ENCODE measurements around the gene FGB. TPM values are rescaled to one million over a fixed set of nuclear protein-coding genes. Genes with fewer than 3 reads are reported as not detected.

Gene FGB
- total RNA-seq, 4 donors from 2014 or later: not detected

- in situ Hi-C loops (cut with MboI; ENCODE audit: low pct_ligation_motif_present in 1 of 4, low pct_unique_long_range_greater_than_20kb in 1 of 4, low sequenced_read_pairs in 3 of 4): no loop called here
- Histone ChIP-seq H3K4me3 (no peak overlapping the region), H3K4me1 (no peaks in the 10 kb centered on the region), H3K27ac (no peak overlapping the region), H3K36me3 (no peaks in the 10 kb centered on the region), H3K9me3 (no peaks in the 10 kb centered on the region), H3K27me3 (peaks cover 2% of the 10 kb centered on the region)
- intact Hi-C loops (cut with DNase I; ENCODE audit: low total_unique reads): no loop called here
- TF ChIP-seq POLR2AphosphoS5 (IDR thresholded peaks at IDR 0.05) (no peak), CTCF (IDR thresholded peaks at IDR 0.05) (no peak), POLR2A (IDR thresholded peaks at IDR 0.05) (no peak)
- no peak for DNase-seq
Measured at GRCh38 chr4:154579927-154580326, 17.1 kb downstream of the FGB start.

- in situ Hi-C loops (cut with MboI; ENCODE audit: low pct_ligation_motif_present in 1 of 4, low pct_unique_long_range_greater_than_20kb in 1 of 4, low sequenced_read_pairs in 3 of 4): no loop called here
- H3K4me1 ChIP-seq: no peaks in the 10 kb centered on the region
- peaks cover 2% of the 10 kb centered on the region for H3K27me3 ChIP-seq
- no peak overlapping the region for H3K27ac ChIP-seq
- WGBS, 2 donors (ENCODE audit: low coverage in 1 of 2): 65 to 95% methylated on average over 2 of the region's 2 CpGs
- no peaks in the 10 kb centered on the region for H3K36me3 ChIP-seq
- DNase-seq: no peak
- H3K4me3 ChIP-seq: no peak overlapping the region
- H3K9me3 ChIP-seq: no peaks in the 10 kb centered on the region
- TF ChIP-seq POLR2AphosphoS5 (IDR thresholded peaks at IDR 0.05) (no peak), CTCF (IDR thresholded peaks at IDR 0.05) (no peak), POLR2A (IDR thresholded peaks at IDR 0.05) (no peak), EP300 (IDR thresholded peaks at IDR 0.05; ENCODE audit: low read depth) (no peak)
- intact Hi-C loops (cut with DNase I; ENCODE audit: low total_unique reads): no loop called here
Measured at GRCh38 chr4:154582723-154583122, 19.9 kb downstream of the FGB start.

GRCh38 chr4:154583230-154583629 is 20.4 kb downstream of the FGB start:
- Histone ChIP-seq H3K4me3 (no peak overlapping the region), H3K27me3 (peaks cover 2% of the 10 kb centered on the region), H3K36me3 (no peaks in the 10 kb centered on the region), H3K27ac (no peak overlapping the region), H3K4me1 (no peaks in the 10 kb centered on the region), H3K9me3 (no peaks in the 10 kb centered on the region)
- intact Hi-C loops (cut with DNase I; ENCODE audit: low total_unique reads): no loop called here
- 86% methylated on average over 3 of the region's 3 CpGs for WGBS, 2 donors (ENCODE audit: low coverage in 1 of 2)
- in situ Hi-C loops (cut with MboI; ENCODE audit: low pct_ligation_motif_present in 1 of 4, low pct_unique_long_range_greater_than_20kb in 1 of 4, low sequenced_read_pairs in 3 of 4): no loop called here
- DNase-seq: no peak
- TF ChIP-seq CTCF (IDR thresholded peaks at IDR 0.05): no peak
- TF ChIP-seq EP300 (IDR thresholded peaks at IDR 0.05; ENCODE audit: low read depth): no peak
- TF ChIP-seq POLR2AphosphoS5 (IDR thresholded peaks at IDR 0.05): no peak
- TF ChIP-seq POLR2A (IDR thresholded peaks at IDR 0.05): no peak

- H3K27ac ChIP-seq: no peak overlapping the region
- no peak for TF ChIP-seq EP300 (IDR thresholded peaks at IDR 0.05; ENCODE audit: low read depth)
- TF ChIP-seq POLR2A (IDR thresholded peaks at IDR 0.05): no peak
- no peak for TF ChIP-seq POLR2AphosphoS5 (IDR thresholded peaks at IDR 0.05)
- no peak for TF ChIP-seq CTCF (IDR thresholded peaks at IDR 0.05)
- in situ Hi-C loops (cut with MboI; ENCODE audit: low pct_ligation_motif_present in 1 of 4, low pct_unique_long_range_greater_than_20kb in 1 of 4, low sequenced_read_pairs in 3 of 4): no loop called here
- peaks cover 2% of the 10 kb centered on the region for H3K27me3 ChIP-seq
- H3K36me3 ChIP-seq: no peaks in the 10 kb centered on the region
- DNase-seq: no peak
- intact Hi-C loops (cut with DNase I; ENCODE audit: low total_unique reads): no loop called here
- H3K4me1 ChIP-seq: no peaks in the 10 kb centered on the region
- no peak overlapping the region for H3K4me3 ChIP-seq
- H3K9me3 ChIP-seq: no peaks in the 10 kb centered on the region
Measured at GRCh38 chr4:154583677-154584076, 20.9 kb downstream of the FGB start.

Data from transverse colon (tissue), 4 donors.